SK-N-SH treated with all-trans-retinoic acid at 6 μM for 48 hours (cell line): ENCODE measurements around the gene SMARCA4.

Experiments
- ATAC-seq: fragments of 200-7000 bp; cut with Tn5 transposase; 3 replicates; pipeline ENCODE4 v1.9.1; 2020; ENCODE audit warnings: mild to moderate bottlenecking, moderate library complexity
- ARNTL ChIP-seq: fragments of 450-650 bp; formaldehyde crosslinking; IDR thresholded peaks from 2 replicates; pipeline ENCODE4 v1.5.0; 2020; ENCODE audit warnings: low read depth, mild to moderate bottlenecking, moderate library complexity, borderline replicate concordance
- BACH2 ChIP-seq: fragments of 250-450 bp; sonication (Bioruptor Pico); IDR thresholded peaks from 2 replicates; pipeline ENCODE4 v1.9.0; 2021; ENCODE audit warnings: mild to moderate bottlenecking, borderline replicate concordance
- CREB5 ChIP-seq: fragments of 250-450 bp; sonication (Bioruptor Pico); IDR thresholded peaks from 2 replicates; pipeline ENCODE4 v1.5.1; 2020; ENCODE audit warnings: low read depth, mild to moderate bottlenecking, moderate library complexity
- CSDC2 ChIP-seq: fragments of 250-450 bp; sonication (Bioruptor Pico); IDR thresholded peaks from 2 replicates; pipeline ENCODE4 v1.5.0; 2020; ENCODE audit warnings: mild to moderate bottlenecking, moderate library complexity
- CSRNP3 ChIP-seq: fragments of 250-450 bp; sonication (Bioruptor Pico); IDR thresholded peaks from 2 replicates; pipeline ENCODE4 v1.5.1; 2021; ENCODE audit warnings: mild to moderate bottlenecking, moderate library complexity
- ESRRG ChIP-seq: fragments of 250-450 bp; sonication (Bioruptor Pico); IDR thresholded peaks from 2 replicates; pipeline ENCODE4 v1.6.1; 2021; ENCODE audit warnings: mild to moderate bottlenecking
- GLIS3 ChIP-seq: fragments of 250-450 bp; sonication (Bioruptor Pico); IDR thresholded peaks from 2 replicates; pipeline ENCODE4 v1.5.0; 2020; ENCODE audit warnings: mild to moderate bottlenecking, moderate library complexity
- ISL1 ChIP-seq: fragments of 250-450 bp; sonication (Bioruptor Pico); IDR thresholded peaks from 2 replicates; pipeline ENCODE4 v2.1.2; 2022; ENCODE audit warnings: mild to moderate bottlenecking, moderate library complexity
- OSR1 ChIP-seq: fragments of 250-450 bp; sonication (Bioruptor Pico); IDR thresholded peaks from 2 replicates; pipeline ENCODE4 v1.8.0; 2022; ENCODE audit warnings: moderate library complexity, mild to moderate bottlenecking, inconsistent platforms
- PATZ1 ChIP-seq: fragments of 250-450 bp; sonication (Bioruptor Pico); IDR thresholded peaks from 2 replicates; pipeline ENCODE4 v1.8.0; 2020; ENCODE audit warnings: mild to moderate bottlenecking, moderate library complexity, borderline replicate concordance
- POU6F1 ChIP-seq: fragments of 250-450 bp; sonication (Bioruptor Pico); IDR thresholded peaks from 2 replicates; pipeline ENCODE4 v1.8.0; 2021; ENCODE audit warnings: low read depth, mild to moderate bottlenecking, moderate library complexity, borderline replicate concordance
- PPARA ChIP-seq: fragments of 250-450 bp; sonication (Bioruptor Pico); IDR thresholded peaks from 2 replicates; pipeline ENCODE4 v1.5.0; 2020; ENCODE audit warnings: mild to moderate bottlenecking, borderline replicate concordance
- RARB ChIP-seq: fragments of 250-450 bp; sonication (Bioruptor Pico); IDR thresholded peaks from 2 replicates; pipeline ENCODE4 v1.8.0; 2021; ENCODE audit warnings: mild to moderate bottlenecking, moderate library complexity
- SNAI2 ChIP-seq: fragments of 250-450 bp; sonication (Bioruptor Pico); IDR thresholded peaks from 2 replicates; pipeline ENCODE4 v1.5.0; 2020; ENCODE audit warnings: mild to moderate bottlenecking, moderate library complexity
- TCF4 ChIP-seq: fragments of 250-450 bp; sonication (Bioruptor Pico); IDR thresholded peaks from 2 replicates; pipeline ENCODE4 v1.8.0; 2021; ENCODE audit warnings: mild to moderate bottlenecking, moderate library complexity, borderline replicate concordance
- TOX ChIP-seq: fragments of 250-450 bp; sonication (Bioruptor Pico); IDR thresholded peaks from 2 replicates; pipeline ENCODE4 v1.8.0; 2021; ENCODE audit warnings: mild to moderate bottlenecking, moderate library complexity, borderline replicate concordance
- TSHZ2 ChIP-seq: fragments of 250-450 bp; sonication (Bioruptor Pico); IDR thresholded peaks from 2 replicates; pipeline ENCODE4 v1.5.0; 2020; ENCODE audit warnings: mild to moderate bottlenecking, moderate library complexity
- ZC3H10 ChIP-seq: fragments of 250-450 bp; sonication (Bioruptor Pico); IDR thresholded peaks from 2 replicates; pipeline ENCODE4 v1.5.1; 2021; ENCODE audit warnings: mild to moderate bottlenecking, moderate library complexity
- ZFP3 ChIP-seq: fragments of 250-450 bp; sonication (Bioruptor Pico); IDR thresholded peaks from 2 replicates; pipeline ENCODE4 v1.5.0; 2020; ENCODE audit warnings: mild to moderate bottlenecking, moderate library complexity
- ZFP30 ChIP-seq: fragments of 450-650 bp; formaldehyde crosslinking; IDR thresholded peaks from 2 replicates; pipeline ENCODE4 v1.5.0; 2022; ENCODE audit warnings: mild to moderate bottlenecking, moderate library complexity
- ZNF565 ChIP-seq: fragments of 450-650 bp; formaldehyde crosslinking; conservative IDR thresholded peaks from 2 replicates; pipeline ENCODE4 v1.5.0; 2020; ENCODE audit warnings: low read depth, mild to moderate bottlenecking, moderate library complexity
- ZNF70 ChIP-seq: fragments of 450-650 bp; formaldehyde crosslinking; IDR thresholded peaks from 2 replicates; pipeline ENCODE4 v1.5.0; 2020; ENCODE audit warnings: mild to moderate bottlenecking, moderate library complexity
- ZNF8 ChIP-seq: fragments of 450-650 bp; formaldehyde crosslinking; IDR thresholded peaks from 2 replicates; pipeline ENCODE4 v1.5.0; 2020; ENCODE audit warnings: mild to moderate bottlenecking, moderate library complexity

The SMARCA4 gene

GRCh38 chr19:10981252-10981895, 20.5 kb downstream of the SMARCA4 start:
- TF ChIP-seq CSDC2 (no peak), ISL1 (CRISPR knock-in tag) (no peak)
- ATAC-seq: no peak

- ATAC-seq: no peak
- TF ChIP-seq POU6F1 (CRISPR knock-in tag) (no peak), BACH2 (CRISPR knock-in tag) (no peak), ZFP3 (CRISPR knock-in tag) (no peak), ARNTL (CRISPR knock-in tag) (no peak), TCF4 (CRISPR knock-in tag) (no peak), ZNF8 (CRISPR knock-in tag) (no peak), PPARA (CRISPR knock-in tag) (no peak), ZNF70 (no peak)
- TF ChIP-seq, all 23 proteins: peak for 0
Measured at GRCh38 chr19:10983026-10983425, 22.2 kb downstream of the SMARCA4 start.

- no peak for ATAC-seq
- no peak for TF ChIP-seq RARB (CRISPR knock-in tag)
- TF ChIP-seq TSHZ2 (CRISPR knock-in tag): no peak
- TF ChIP-seq ZNF565: no peak
- TF ChIP-seq TCF4 (CRISPR knock-in tag): no peak
- no peak for TF ChIP-seq SNAI2 (CRISPR knock-in tag)
- no peak for TF ChIP-seq OSR1
- TF ChIP-seq TOX (CRISPR knock-in tag): no peak
- no peak for TF ChIP-seq ESRRG (CRISPR knock-in tag)
- TF ChIP-seq ZNF70: no peak
- TF ChIP-seq PATZ1 (CRISPR knock-in tag): no peak
- no peak for TF ChIP-seq ZFP3 (CRISPR knock-in tag)
- TF ChIP-seq ZNF8 (CRISPR knock-in tag): no peak
- TF ChIP-seq ARNTL (CRISPR knock-in tag): no peak
- no peak for TF ChIP-seq CREB5 (CRISPR knock-in tag)
- no peak for TF ChIP-seq GLIS3
- TF ChIP-seq ZC3H10 (CRISPR knock-in tag): no peak
- no peak for TF ChIP-seq ZFP30
Measured at GRCh38 chr19:10984166-10984735, 23.4 kb downstream of the SMARCA4 start.

- ATAC-seq: no peak
- TF ChIP-seq CSDC2 (no peak), ZFP30 (no peak), BACH2 (CRISPR knock-in tag) (no peak), TOX (CRISPR knock-in tag) (no peak), ZFP3 (CRISPR knock-in tag) (no peak), OSR1 (no peak), ARNTL (CRISPR knock-in tag) (no peak), ZNF565 (no peak), GLIS3 (no peak), RARB (CRISPR knock-in tag) (no peak), SNAI2 (CRISPR knock-in tag) (no peak), ZC3H10 (CRISPR knock-in tag) (no peak), CSRNP3 (CRISPR knock-in tag) (no peak), PATZ1 (CRISPR knock-in tag) (no peak), TCF4 (CRISPR knock-in tag) (no peak), PPARA (CRISPR knock-in tag) (no peak), ZNF8 (CRISPR knock-in tag) (no peak), ISL1 (CRISPR knock-in tag) (no peak)
Measured at GRCh38 chr19:10985502-10985901, 24.7 kb downstream of the SMARCA4 start.
